ENCODE results near the gene KIAA0040. TPM values are rescaled to one million over a fixed set of nuclear protein-coding genes. Genes with fewer than 3 reads are reported as not detected.

The KIAA0040 gene
- total RNA-seq, 1 experiment from 2014 or later = 0.31 TPM

Other genes with a start within 250 kb of the KIAA0040 start
- gene CACYBP, start 192.8 kb downstream of the KIAA0040 start, total RNA-seq (2021; ENCODE audit: unreplicated experiment) = 137 TPM
- gene MRPS14, start 169.4 kb downstream of the KIAA0040 start, total RNA-seq (2021; ENCODE audit: unreplicated experiment) = 25.1 TPM
- not detected for gene TNN, start 124.9 kb downstream of the KIAA0040 start, total RNA-seq (2021; ENCODE audit: unreplicated experiment)

Measured in Panc1 (cell line).